Measurements from ENCODE around the gene CYP46A1.

GRCh38 chr14:99733540-99734405 is 49.7 kb downstream of the CYP46A1 start:
- TF ChIP-seq, protein P1, sequence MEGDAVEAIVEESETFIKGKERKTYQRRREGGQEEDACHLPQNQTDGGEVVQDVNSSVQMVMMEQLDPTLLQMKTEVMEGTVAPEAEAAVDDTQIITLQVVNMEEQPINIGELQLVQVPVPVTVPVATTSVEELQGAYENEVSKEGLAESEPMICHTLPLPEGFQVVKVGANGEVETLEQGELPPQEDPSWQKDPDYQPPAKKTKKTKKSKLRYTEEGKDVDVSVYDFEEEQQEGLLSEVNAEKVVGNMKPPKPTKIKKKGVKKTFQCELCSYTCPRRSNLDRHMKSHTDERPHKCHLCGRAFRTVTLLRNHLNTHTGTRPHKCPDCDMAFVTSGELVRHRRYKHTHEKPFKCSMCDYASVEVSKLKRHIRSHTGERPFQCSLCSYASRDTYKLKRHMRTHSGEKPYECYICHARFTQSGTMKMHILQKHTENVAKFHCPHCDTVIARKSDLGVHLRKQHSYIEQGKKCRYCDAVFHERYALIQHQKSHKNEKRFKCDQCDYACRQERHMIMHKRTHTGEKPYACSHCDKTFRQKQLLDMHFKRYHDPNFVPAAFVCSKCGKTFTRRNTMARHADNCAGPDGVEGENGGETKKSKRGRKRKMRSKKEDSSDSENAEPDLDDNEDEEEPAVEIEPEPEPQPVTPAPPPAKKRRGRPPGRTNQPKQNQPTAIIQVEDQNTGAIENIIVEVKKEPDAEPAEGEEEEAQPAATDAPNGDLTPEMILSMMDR (IDR thresholded peaks at IDR 0.05), result no peak
- TF ChIP-seq ZFX (IDR thresholded peaks at IDR 0.05; ENCODE audit: borderline replicate concordance), result no peak

Data from 22Rv1 (cell line).